Vagina (tissue), 2 donors: ENCODE results near the gene SSH3. TPM values are rescaled to one million over a fixed set of nuclear protein-coding genes. Genes with fewer than 3 reads are reported as not detected.
A peak's percentile ranks its signal among the peaks of the same experiment; 100 is the strongest.

ENCODE experiments used
- DNase-seq, 2 donors: peaks; one replicate each; pipeline ENCODE4 v3.0.0-alpha.2; 2017; ENCODE audit errors: extremely low spot score in 2 of 2
- H3K27ac ChIP-seq: fragments of 200-600 bp; sonication (generic); one replicate; pipeline ENCODE4 v1.5.1; 2019
- H3K27me3 ChIP-seq: fragments of 200-600 bp; sonication (generic); one replicate; pipeline ENCODE4 v1.5.1; 2019
- H3K36me3 ChIP-seq, 2 donors: fragments of 200-600 bp; sonication (generic); one replicate each; pipeline ENCODE4 v1.5.1; 2017 to 2019
- H3K4me1 ChIP-seq: fragments of 200-600 bp; sonication (generic); one replicate; pipeline ENCODE4 v1.5.1; 2019
- H3K4me3 ChIP-seq, 2 donors: fragments of 200-600 bp; sonication (generic); 1 replicate in 1 of 2; 2 replicates in 1 of 2; pipeline ENCODE4 v1.5.1; 2016 to 2019
- H3K9me3 ChIP-seq: fragments of 200-600 bp; sonication (generic); one replicate; pipeline ENCODE4 v1.5.1; 2019
- CTCF ChIP-seq, 3 experiments: fragments of 450-650 bp in 2 of 3; fragments of 200-600 bp in 1 of 3; sonication (generic) in 1 of 3; IDR thresholded peaks; one replicate each; pipeline ENCODE4 v1.5.1; 2017 to 2019; ENCODE audit warnings: antibody characterized with exemption in 3 of 3, mild to moderate bottlenecking in 2 of 3, moderate library complexity in 2 of 3
- POLR2A ChIP-seq, 2 donors: fragments of 450-650 bp; IDR thresholded peaks; one replicate each; pipeline ENCODE4 v1.6.1; 2017; ENCODE audit warnings: antibody characterized with exemption in 2 of 2, mild to moderate bottlenecking in 2 of 2, moderate library complexity in 2 of 2
- POLR2AphosphoS5 ChIP-seq, 2 donors: sonication (generic); formaldehyde crosslinking; IDR thresholded peaks; one replicate each; pipeline ENCODE4 v1.9.0; 2017; ENCODE audit warnings: antibody characterized with exemption in 2 of 2, mild to moderate bottlenecking in 2 of 2, low read depth in 1 of 2; ENCODE audit not compliant: insufficient read depth in 1 of 2
- intact Hi-C: fragments of 100-400 bp; cut with DNase I; formaldehyde crosslinking; loops from one replicate; pipeline ENCODE4 v1.15.1; 2023
- total RNA-seq: library from RNA; depleted of rRNA; stranded (reverse); fragments of >200 nt; gene quantifications from one replicate; pipeline ENCODE4 v1.2.3, GENCODE V29; 2016

Gene SSH3
- total RNA-seq, 1 donor from 2014 or later, result 98.0 TPM

GRCh38 chr11:67351275-67352005, 48.1 kb downstream of the SSH3 start:
- H3K36me3 ChIP-seq, result no peaks in the 10 kb centered on the region
- no peak overlapping the region for H3K4me3 ChIP-seq
- peak overlapping the region; percentile 99 for H3K27ac ChIP-seq
- peaks cover 70% of the 10 kb centered on the region for H3K4me1 ChIP-seq
- intact Hi-C loops, result loop anchor here (10.0 kb wide), 1 partner anchor 153 kb away; the partner anchor contains the start of genes CDK2AP2 and PITPNM1
- no peak for DNase-seq
- H3K9me3 ChIP-seq, result no peaks in the 10 kb centered on the region
- peak in 1 of 2 donors; percentile 48 for TF ChIP-seq POLR2AphosphoS5 (IDR thresholded peaks at IDR 0.05; ENCODE audit: insufficient read depth in 1 of 2, low read depth in 1 of 2)
- TF ChIP-seq CTCF (IDR thresholded peaks at IDR 0.05), result peak; percentile 82 to 93 (median 90)
- TF ChIP-seq POLR2A (IDR thresholded peaks at IDR 0.05), result no peak
- no peaks in the 10 kb centered on the region for H3K27me3 ChIP-seq

- DNase-seq, result no peak
- TF ChIP-seq POLR2A (IDR thresholded peaks at IDR 0.05), result no peak
- TF ChIP-seq POLR2AphosphoS5 (IDR thresholded peaks at IDR 0.05; ENCODE audit: insufficient read depth in 1 of 2, low read depth in 1 of 2), result no peak
- no peak for TF ChIP-seq CTCF (IDR thresholded peaks at IDR 0.05)
- Histone ChIP-seq H3K4me3 (peak overlapping the region; percentile 55 to 70), H3K4me1 (peaks cover 76% of the 10 kb centered on the region), H3K9me3 (no peaks in the 10 kb centered on the region), H3K27me3 (no peaks in the 10 kb centered on the region), H3K27ac (peak overlapping the region; percentile 99), H3K36me3 (no peaks in the 10 kb centered on the region)
- intact Hi-C loops, result loop anchor here (10.0 kb wide), 1 partner anchor 152 kb away; the partner anchor contains the start of genes CDK2AP2 and PITPNM1
Measured at GRCh38 chr11:67352546-67353316, 49.4 kb downstream of the SSH3 start.

- intact Hi-C loops, result loop anchor here (1.0 to 10.0 kb wide), 2 partner anchors 20 to 151 kb away; partner anchors contain the start of genes CDK2AP2, CLCF1 and PITPNM1
- peak in 1 of 2 donors; percentile 99 for DNase-seq
- Histone ChIP-seq H3K9me3 (no peaks in the 10 kb centered on the region), H3K36me3 (no peaks in the 10 kb centered on the region), H3K27me3 (no peaks in the 10 kb centered on the region), H3K4me3 (peak within 1 kb of the TSS; percentile 55 to 70), H3K4me1 (peaks cover 83% of the 10 kb centered on the region), H3K27ac (peak within 1 kb of the TSS; percentile 99)
- TF ChIP-seq POLR2AphosphoS5 (IDR thresholded peaks at IDR 0.05; ENCODE audit: insufficient read depth in 1 of 2, low read depth in 1 of 2) (peak; percentile 85 to 98), CTCF (IDR thresholded peaks at IDR 0.05) (no peak), POLR2A (IDR thresholded peaks at IDR 0.05) (peak in 1 of 2 donors; percentile 91)
Measured at GRCh38 chr11:67353317-67354074, 50.2 kb downstream of the SSH3 start, which contains the start of gene POLD4. Gene POLD4 (minus strand): TSS chr11:67353546. CDS start chr11:67353399, 147 bp downstream.

GRCh38 chr11:67354075-67355022, 51.0 kb downstream of the SSH3 start:
- Histone ChIP-seq H3K27ac (peak overlapping the region; percentile 99), H3K4me1 (peaks cover 80% of the 10 kb centered on the region), H3K36me3 (no peaks in the 10 kb centered on the region), H3K9me3 (no peaks in the 10 kb centered on the region), H3K27me3 (no peaks in the 10 kb centered on the region), H3K4me3 (peak overlapping the region; percentile 55 to 70)
- intact Hi-C loops, result loop anchor here (1.0 to 10.0 kb wide), 2 partner anchors 19 to 150 kb away; partner anchors contain the start of genes CDK2AP2, CLCF1 and PITPNM1
- DNase-seq, result peak in 1 of 2 donors; percentile 98
- TF ChIP-seq CTCF (IDR thresholded peaks at IDR 0.05) (no peak), POLR2AphosphoS5 (IDR thresholded peaks at IDR 0.05; ENCODE audit: insufficient read depth in 1 of 2, low read depth in 1 of 2) (peak; percentile 61 to 69)
